Tibial nerve (tissue), 3 donors: ENCODE measurements around the gene ZNF80.
"Not testable (repeated sequence)": the region's sequence is repeated elsewhere in the genome, so short reads cannot be mapped to it uniquely, and the experiment has no call there.

ENCODE experiments used
- POLR2A ChIP-seq, 2 donors: fragments of 450-650 bp; IDR thresholded peaks; one replicate each; pipeline ENCODE4 v1.6.1; 2017; ENCODE audit warnings: antibody characterized with exemption in 2 of 2, mild to moderate bottlenecking in 2 of 2, moderate library complexity in 2 of 2
- TF ChIP-seq, protein P1 (sequence below), 5 experiments: fragments of 200-600 bp in 3 of 5; fragments of 450-650 bp in 2 of 5; sonication (generic) in 3 of 5; IDR thresholded peaks; one replicate each; pipeline ENCODE4 v1.5.1; 2016 to 2019; ENCODE audit warnings: antibody characterized with exemption in 5 of 5, mild to moderate bottlenecking in 3 of 5, moderate library complexity in 2 of 5

DNA sequence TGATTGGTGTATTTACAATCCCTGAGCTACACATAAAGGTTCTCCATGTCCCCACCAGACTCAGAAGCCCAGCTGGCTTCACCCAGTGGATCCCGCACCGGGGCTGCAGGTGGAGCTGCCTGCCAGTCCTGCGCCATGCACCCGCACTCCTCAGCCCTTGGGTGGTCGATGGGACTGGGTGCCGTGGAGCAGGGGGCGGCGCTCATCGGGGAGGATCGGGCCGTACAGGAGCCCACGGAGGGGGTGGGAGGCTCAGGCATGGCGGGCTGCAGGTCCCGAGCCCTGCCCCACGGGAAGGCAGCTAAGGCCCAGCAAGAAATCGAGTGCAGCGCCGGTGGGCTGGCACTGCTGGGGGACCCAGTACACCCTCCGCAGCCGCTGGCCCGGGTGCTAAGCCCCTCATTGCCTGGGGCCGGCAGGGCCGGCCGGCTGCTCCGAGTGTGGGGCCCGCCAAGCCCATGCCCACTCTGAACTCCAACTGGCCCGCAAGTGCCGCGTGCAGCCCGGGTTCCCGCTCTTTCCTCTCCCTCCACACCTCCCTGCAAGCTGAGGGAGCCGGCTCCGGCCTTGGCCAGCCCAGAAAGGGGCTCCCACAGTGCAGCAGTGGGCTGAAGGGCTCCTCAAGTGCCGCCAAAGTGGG lies 888 bp upstream of the ZNF80 start:
- TF ChIP-seq, protein P1, sequence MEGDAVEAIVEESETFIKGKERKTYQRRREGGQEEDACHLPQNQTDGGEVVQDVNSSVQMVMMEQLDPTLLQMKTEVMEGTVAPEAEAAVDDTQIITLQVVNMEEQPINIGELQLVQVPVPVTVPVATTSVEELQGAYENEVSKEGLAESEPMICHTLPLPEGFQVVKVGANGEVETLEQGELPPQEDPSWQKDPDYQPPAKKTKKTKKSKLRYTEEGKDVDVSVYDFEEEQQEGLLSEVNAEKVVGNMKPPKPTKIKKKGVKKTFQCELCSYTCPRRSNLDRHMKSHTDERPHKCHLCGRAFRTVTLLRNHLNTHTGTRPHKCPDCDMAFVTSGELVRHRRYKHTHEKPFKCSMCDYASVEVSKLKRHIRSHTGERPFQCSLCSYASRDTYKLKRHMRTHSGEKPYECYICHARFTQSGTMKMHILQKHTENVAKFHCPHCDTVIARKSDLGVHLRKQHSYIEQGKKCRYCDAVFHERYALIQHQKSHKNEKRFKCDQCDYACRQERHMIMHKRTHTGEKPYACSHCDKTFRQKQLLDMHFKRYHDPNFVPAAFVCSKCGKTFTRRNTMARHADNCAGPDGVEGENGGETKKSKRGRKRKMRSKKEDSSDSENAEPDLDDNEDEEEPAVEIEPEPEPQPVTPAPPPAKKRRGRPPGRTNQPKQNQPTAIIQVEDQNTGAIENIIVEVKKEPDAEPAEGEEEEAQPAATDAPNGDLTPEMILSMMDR (IDR thresholded peaks at IDR 0.05), result not testable (repeated sequence)
- not testable (repeated sequence) for TF ChIP-seq POLR2A (IDR thresholded peaks at IDR 0.05)
